Tibial nerve (tissue), 4 donors: Measurements from ENCODE around the gene EMILIN1. TPM values are rescaled to one million over a fixed set of nuclear protein-coding genes. Genes with fewer than 3 reads are reported as not detected.

Experiments used
- DNase-seq, 2 donors: peaks; one replicate each; pipeline ENCODE4 v3.0.0-alpha.2; 2019; ENCODE audit warnings: low spot score in 2 of 2
- H3K27ac ChIP-seq, 4 donors: fragments of 200-600 bp; sonication (generic) in 3 of 4; one replicate each; pipeline ENCODE4 v1.5.1; 2017 to 2019; ENCODE audit warnings: mild to moderate bottlenecking in 1 of 4
- H3K27me3 ChIP-seq, 2 donors: fragments of 200-600 bp; sonication (generic) in 1 of 2; one replicate each; pipeline versions ENCODE4 v1.5.1 to v1.6.0; 2017 to 2019
- H3K36me3 ChIP-seq, 3 donors: fragments of 200-600 bp; sonication (generic); one replicate each; pipeline ENCODE4 v1.5.1; 2018 to 2019
- H3K4me1 ChIP-seq, 4 donors: fragments of 200-600 bp; sonication (generic) in 3 of 4; one replicate each; pipeline ENCODE4 v1.5.1; 2017 to 2019
- H3K4me3 ChIP-seq, 4 donors: fragments of 200-600 bp; sonication (generic) in 3 of 4; one replicate each; pipeline ENCODE4 v1.5.1; 2017 to 2019; ENCODE audit warnings: mild to moderate bottlenecking in 1 of 4, moderate library complexity in 1 of 4
- H3K9me3 ChIP-seq, 4 donors: fragments of 200-600 bp; sonication (generic) in 3 of 4; one replicate each; pipeline ENCODE4 v1.5.1; 2017 to 2019
- CTCF ChIP-seq, 5 experiments: fragments of 200-600 bp in 3 of 5; fragments of 450-650 bp in 2 of 5; sonication (generic) in 3 of 5; IDR thresholded peaks; one replicate each; pipeline ENCODE4 v1.5.1; 2016 to 2019; ENCODE audit warnings: antibody characterized with exemption in 5 of 5, mild to moderate bottlenecking in 3 of 5, moderate library complexity in 2 of 5
- EP300 ChIP-seq, 2 donors: sonication (generic); formaldehyde crosslinking; IDR thresholded peaks; one replicate each; pipeline ENCODE4 v1.6.1; 2017; ENCODE audit warnings: antibody characterized with exemption in 2 of 2, mild to moderate bottlenecking in 1 of 2
- POLR2A ChIP-seq, 2 donors: fragments of 450-650 bp; IDR thresholded peaks; one replicate each; pipeline ENCODE4 v1.6.1; 2017; ENCODE audit warnings: antibody characterized with exemption in 2 of 2, mild to moderate bottlenecking in 2 of 2, moderate library complexity in 2 of 2
- WGBS, 2 donors: methylation state at CpG; one replicate each; pipeline ENCODE4 v1.1.5; 2018; 5-methylcytosine and 5-hydroxymethylcytosine counted together
- total RNA-seq, 4 donors: library from RNA; depleted of rRNA; stranded (reverse); fragments of >200 nt; gene quantifications; one replicate each; pipeline ENCODE4 v1.1.0, GENCODE V29; 2016

The EMILIN1 gene
- total RNA-seq, 4 donors from 2014 or later: 56.6 to 95.1 (median 70.1) TPM

- peaks cover 0 to 77% (median 0%) of the 10 kb centered on the region in 3 donors for H3K36me3 ChIP-seq
- TF ChIP-seq CTCF (IDR thresholded peaks at IDR 0.05) (no peak), EP300 (IDR thresholded peaks at IDR 0.05) (no peak), POLR2A (IDR thresholded peaks at IDR 0.05) (no peak)
- no peak for DNase-seq
- 83 to 90% methylated on average over 3 of the region's 3 CpGs for WGBS, 2 donors
- peaks cover 0 to 29% (median 4%) of the 10 kb centered on the region in 4 donors for H3K4me1 ChIP-seq
- H3K27ac ChIP-seq: no peak overlapping the region
- no peaks in the 10 kb centered on the region for H3K27me3 ChIP-seq
- H3K4me3 ChIP-seq: no peak overlapping the region
- H3K9me3 ChIP-seq: no peaks in the 10 kb centered on the region
Observed at GRCh38 chr2:27065128-27065527, 13.3 kb upstream of the EMILIN1 start.

- Histone ChIP-seq H3K27ac (no peak overlapping the region), H3K27me3 (no peaks in the 10 kb centered on the region), H3K4me3 (no peak overlapping the region), H3K36me3 (peaks cover 0 to 61% (median 0%) of the 10 kb centered on the region in 3 donors), H3K4me1 (peaks cover 0 to 43% (median 16%) of the 10 kb centered on the region in 4 donors), H3K9me3 (no peaks in the 10 kb centered on the region)
- no peak for DNase-seq
- 83 to 91% methylated on average over 5 of the region's 5 CpGs for WGBS, 2 donors
- TF ChIP-seq POLR2A (IDR thresholded peaks at IDR 0.05) (no peak), EP300 (IDR thresholded peaks at IDR 0.05) (no peak), CTCF (IDR thresholded peaks at IDR 0.05) (no peak)
Observed at GRCh38 chr2:27067385-27067784, 11.0 kb upstream of the EMILIN1 start.

GRCh38 chr2:27069436-27069835 lies 9.0 kb upstream of the EMILIN1 start:
- peak overlapping the region in 1 of 4 donors; percentile 98 for H3K27ac ChIP-seq
- 80 to 90% methylated on average over 6 of the region's 6 CpGs for WGBS, 2 donors
- peaks cover 0 to 63% (median 19%) of the 10 kb centered on the region in 4 donors for H3K4me1 ChIP-seq
- DNase-seq: no peak
- TF ChIP-seq POLR2A (IDR thresholded peaks at IDR 0.05) (no peak), EP300 (IDR thresholded peaks at IDR 0.05) (no peak), CTCF (IDR thresholded peaks at IDR 0.05) (no peak)
- no peak overlapping the region for H3K4me3 ChIP-seq
- no peaks in the 10 kb centered on the region for H3K9me3 ChIP-seq
- peaks cover 0 to 47% (median 0%) of the 10 kb centered on the region in 3 donors for H3K36me3 ChIP-seq
- no peaks in the 10 kb centered on the region for H3K27me3 ChIP-seq

- no peak for DNase-seq
- WGBS, 2 donors: 78 to 83% methylated on average over 8 of the region's 8 CpGs
- no peaks in the 10 kb centered on the region for H3K27me3 ChIP-seq
- H3K4me3 ChIP-seq: peak overlapping the region; percentile 85 to 93 (median 90)
- peak overlapping the region in 3 of 4 donors; percentile 38 to 98 (median 90) for H3K27ac ChIP-seq
- peaks cover 0 to 46% (median 0%) of the 10 kb centered on the region in 3 donors for H3K36me3 ChIP-seq
- H3K4me1 ChIP-seq: peaks cover 0 to 69% (median 21%) of the 10 kb centered on the region in 4 donors
- H3K9me3 ChIP-seq: no peaks in the 10 kb centered on the region
- TF ChIP-seq CTCF (IDR thresholded peaks at IDR 0.05): no peak
- TF ChIP-seq EP300 (IDR thresholded peaks at IDR 0.05): no peak
- no peak for TF ChIP-seq POLR2A (IDR thresholded peaks at IDR 0.05)
Observed at GRCh38 chr2:27069961-27070618, 8.3 kb upstream of the EMILIN1 start.

- TF ChIP-seq EP300 (IDR thresholded peaks at IDR 0.05): no peak
- TF ChIP-seq POLR2A (IDR thresholded peaks at IDR 0.05): no peak
- TF ChIP-seq CTCF (IDR thresholded peaks at IDR 0.05): no peak
- peaks cover 0 to 74% (median 22%) of the 10 kb centered on the region in 4 donors for H3K4me1 ChIP-seq
- 2 to 3% methylated on average over 11 of the region's 11 CpGs for WGBS, 2 donors
- DNase-seq: no peak
- H3K27me3 ChIP-seq: no peaks in the 10 kb centered on the region
- H3K36me3 ChIP-seq: peaks cover 0 to 40% (median 0%) of the 10 kb centered on the region in 3 donors
- H3K4me3 ChIP-seq: peak overlapping the region; percentile 85 to 93 (median 90)
- H3K9me3 ChIP-seq: no peaks in the 10 kb centered on the region
- peak overlapping the region; percentile 81 to 98 (median 91) for H3K27ac ChIP-seq
Observed at GRCh38 chr2:27070653-27071276, 7.7 kb upstream of the EMILIN1 start.
